Stomach (tissue), 9 donors: ENCODE results near the gene ZNF675. TPM values are rescaled to one million over a fixed set of nuclear protein-coding genes. Genes with fewer than 3 reads are reported as not detected.

ENCODE experiments used
- DNase-seq, 2 donors: peaks; one replicate each; pipeline versions ENCODE4 v3.0.0 to v3.0.0-alpha.2; 2013 to 2019
- H3K27ac ChIP-seq, 5 donors: fragments of 200-600 bp in 4 of 5; sonication (generic) in 4 of 5; one replicate each; pipeline ENCODE4 v1.5.1; 2013 to 2019; ENCODE audit warnings: mild to moderate bottlenecking in 1 of 5, moderate library complexity in 1 of 5
- H3K27me3 ChIP-seq, 3 donors: fragments of 200-600 bp; sonication (generic); one replicate each; pipeline ENCODE4 v1.5.1; 2017 to 2019; ENCODE audit warnings: mixed run types in 1 of 3
- H3K36me3 ChIP-seq, 4 donors: fragments of 200-600 bp; sonication (generic); 1 replicate in 3 of 4; 2 replicates in 1 of 4; pipeline ENCODE4 v1.5.1; 2016 to 2019
- H3K4me1 ChIP-seq, 4 donors: fragments of 200-600 bp; sonication (generic); one replicate each; pipeline ENCODE4 v1.5.1; 2016 to 2019
- H3K4me3 ChIP-seq, 4 donors: fragments of 200-600 bp; sonication (generic) in 3 of 4; one replicate each; pipeline ENCODE4 v1.5.1; 2016 to 2019; ENCODE audit warnings: mild to moderate bottlenecking in 1 of 4
- H3K9me3 ChIP-seq, 4 donors: fragments of 200-600 bp; sonication (generic); one replicate each; pipeline ENCODE4 v1.5.1; 2016 to 2019
- CTCF ChIP-seq, 7 experiments: fragments of 450-650 bp in 4 of 7; fragments of 200-600 bp in 3 of 7; sonication (generic) in 3 of 7; IDR thresholded peaks; one replicate each; pipeline ENCODE4 v1.5.1; 2016 to 2019; ENCODE audit warnings: antibody characterized with exemption in 7 of 7, control low read depth in 2 of 7, mild to moderate bottlenecking in 1 of 7
- EP300 ChIP-seq: sonication (generic); formaldehyde crosslinking; IDR thresholded peaks from one replicate; pipeline ENCODE4 v1.6.1; 2017; ENCODE audit warnings: antibody characterized with exemption
- POLR2A ChIP-seq, 4 donors: fragments of 450-650 bp; IDR thresholded peaks; one replicate each; pipeline ENCODE4 v1.6.1; 2016; ENCODE audit warnings: antibody characterized with exemption in 4 of 4, control low read depth in 2 of 4, mild to moderate bottlenecking in 1 of 4, moderate library complexity in 1 of 4
- POLR2AphosphoS5 ChIP-seq, 3 donors: sonication (generic); formaldehyde crosslinking; IDR thresholded peaks; one replicate each; pipeline ENCODE4 v1.6.1; 2016; ENCODE audit warnings: antibody characterized with exemption in 3 of 3
- WGBS, 5 donors: extraction: QIAGEN DNeasy Blood & Tissue Kit in 3 of 5; methylation state at CpG; one replicate each; pipeline versions ENCODE4 v1.1.5 to v1.1.7; 2013 to 2018; 5-methylcytosine and 5-hydroxymethylcytosine counted together
- intact Hi-C: fragments of 100-400 bp; cut with DNase I; formaldehyde crosslinking; loops from one replicate; pipeline ENCODE4 v1.15.1; 2023; ENCODE audit warnings: low total_unique reads
- polyA plus RNA-seq, 3 donors: library from polyadenylated mRNA; stranded (reverse); fragments of 200-250 nt; gene quantifications; one replicate each; pipeline ENCODE4 v1.2.3, GENCODE V29; 2013
- total RNA-seq, 5 donors: library from RNA; depleted of rRNA; stranded (reverse); fragments of >200 nt; gene quantifications; one replicate each; pipeline versions ENCODE4 v1.1.0 to v1.2.3, GENCODE V29; 2014 to 2016
- donor health status: healthy with polysubstance abuse.
- donor health status: Bipolar disorder and iron deficiency.
- donor health status: healthy.

Gene ZNF675
- total and polyA plus RNA-seq, 8 donors: 2.7 to 42.9 (median 6.1) TPM

GRCh38 chr19:23716792-23717191, 29.8 kb upstream of the ZNF675 start:
- H3K27ac ChIP-seq: no peak overlapping the region
- intact Hi-C loops: no loop called here
- H3K9me3 ChIP-seq: peaks cover 0 to 6% (median 0%) of the 10 kb centered on the region in 4 donors
- peaks cover 0 to 12% (median 0%) of the 10 kb centered on the region in 3 donors for H3K27me3 ChIP-seq
- H3K36me3 ChIP-seq: no peaks in the 10 kb centered on the region
- H3K4me1 ChIP-seq: no peaks in the 10 kb centered on the region
- TF ChIP-seq EP300 (no peak), POLR2A (IDR thresholded peaks at IDR 0.05) (no peak), CTCF (IDR thresholded peaks at IDR 0.05) (no peak), POLR2AphosphoS5 (IDR thresholded peaks at IDR 0.05) (no peak)
- no peak overlapping the region for H3K4me3 ChIP-seq
- no peak for DNase-seq

GRCh38 chr19:23709347-23709746, 22.3 kb upstream of the ZNF675 start:
- Histone ChIP-seq H3K4me3 (no peak overlapping the region), H3K27me3 (no peaks in the 10 kb centered on the region), H3K9me3 (peaks cover 0 to 5% (median 0%) of the 10 kb centered on the region in 4 donors), H3K27ac (no peak overlapping the region), H3K4me1 (no peaks in the 10 kb centered on the region), H3K36me3 (no peaks in the 10 kb centered on the region)
- TF ChIP-seq POLR2A (IDR thresholded peaks at IDR 0.05): no peak
- TF ChIP-seq CTCF (IDR thresholded peaks at IDR 0.05): no peak
- no peak for TF ChIP-seq EP300
- no peak for TF ChIP-seq POLR2AphosphoS5 (IDR thresholded peaks at IDR 0.05)
- WGBS, 5 donors: 35 to 41% (median 39%) methylated on average over 2 of the region's 2 CpGs
- intact Hi-C loops: no loop called here
- no peak for DNase-seq

DNA sequence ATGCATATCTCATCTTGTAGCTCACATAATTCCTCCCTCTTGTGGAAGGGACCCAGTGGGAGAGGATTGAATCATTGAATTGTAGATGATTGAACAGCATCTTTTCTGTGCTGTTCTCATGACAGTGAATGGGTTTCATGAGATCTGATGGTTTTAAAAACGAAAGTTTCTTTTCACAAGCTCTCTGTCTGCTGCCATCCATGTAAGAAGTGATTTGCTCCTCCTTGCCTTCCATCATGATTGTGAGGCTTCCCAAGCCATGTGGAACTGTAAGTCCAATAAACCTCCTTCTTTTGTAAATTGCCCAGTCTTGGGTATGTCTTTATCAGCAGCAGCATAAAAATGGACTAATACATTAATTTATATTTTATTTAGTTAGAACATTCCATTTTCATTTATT, 19.6 kb upstream of the ZNF675 start:
- no peak overlapping the region for H3K27ac ChIP-seq
- no peak for DNase-seq
- no peaks in the 10 kb centered on the region for H3K4me1 ChIP-seq
- H3K27me3 ChIP-seq: no peaks in the 10 kb centered on the region
- intact Hi-C loops: no loop called here
- H3K9me3 ChIP-seq: peaks cover 0 to 5% (median 0%) of the 10 kb centered on the region in 4 donors
- no peak overlapping the region for H3K4me3 ChIP-seq
- WGBS, 5 donors: 83 to 100% (median 94%) methylated on average over 1 of the region's 1 CpG
- no peaks in the 10 kb centered on the region for H3K36me3 ChIP-seq
- TF ChIP-seq CTCF (IDR thresholded peaks at IDR 0.05): no peak
- TF ChIP-seq POLR2A (IDR thresholded peaks at IDR 0.05): no peak
- TF ChIP-seq EP300: no peak
- TF ChIP-seq POLR2AphosphoS5 (IDR thresholded peaks at IDR 0.05): no peak

- Histone ChIP-seq H3K4me3 (no peak overlapping the region), H3K9me3 (peaks cover 0 to 21% (median 4%) of the 10 kb centered on the region in 4 donors), H3K36me3 (no peaks in the 10 kb centered on the region), H3K27me3 (no peaks in the 10 kb centered on the region), H3K4me1 (no peaks in the 10 kb centered on the region), H3K27ac (no peak overlapping the region)
- 66 to 79% (median 75%) methylated on average over 2 of the region's 2 CpGs for WGBS, 5 donors
- TF ChIP-seq POLR2A (IDR thresholded peaks at IDR 0.05): no peak
- no peak for TF ChIP-seq POLR2AphosphoS5 (IDR thresholded peaks at IDR 0.05)
- TF ChIP-seq CTCF (IDR thresholded peaks at IDR 0.05): no peak
- no peak for TF ChIP-seq EP300
- no peak for DNase-seq
- intact Hi-C loops: no loop called here
These were observed 12.5 kb upstream of the ZNF675 start for GRCh38 chr19:23699521-23699860.
